ENCODE results near the gene CEBPE. TPM values are rescaled to one million over a fixed set of nuclear protein-coding genes. Genes with fewer than 3 reads are reported as not detected.

Gene CEBPE
- total RNA-seq, 1 experiment from 2014 or later: not detected

GRCh38 chr14:23125011-23125410 is 6.0 kb upstream of the CEBPE start:
- no peaks in the 10 kb centered on the region for H3K4me1 ChIP-seq (ENCODE audit: control insufficient read depth in 1 of 2, insufficient read depth in 2 of 2, low read length in 2 of 2)
- H3K4me2 ChIP-seq (ENCODE audit: low read length): no peak overlapping the region
- intact Hi-C loops (cut with micrococcal nuclease): no loop called here
- no peak overlapping the region for H3K27ac ChIP-seq (ENCODE audit: low read depth, low read length)
- BruUV-seq (replicated peaks): no TSS peak
- no peak for TF ChIP-seq EGR1 (IDR thresholded peaks at IDR 0.05; ENCODE audit: low read depth)
- no peak for TF ChIP-seq SP1 (IDR thresholded peaks at IDR 0.05; ENCODE audit: low read depth)
- no peak for TF ChIP-seq POLR2A (IDR thresholded peaks at IDR 0.05; ENCODE audit: borderline replicate concordance, extremely low read depth, insufficient read depth, insufficient read length)
- TF ChIP-seq ELF1 (IDR thresholded peaks at IDR 0.05; ENCODE audit: borderline replicate concordance, low read depth): no peak
- no peak for TF ChIP-seq MAX (IDR thresholded peaks at IDR 0.05)
- TF ChIP-seq SIN3A (IDR thresholded peaks at IDR 0.05; ENCODE audit: low read depth): no peak
- TF ChIP-seq ZNF274 (IDR thresholded peaks at IDR 0.05; ENCODE audit: low read depth, low read length): no peak
- H3K27me3 ChIP-seq (ENCODE audit: insufficient read depth, low read length): no peaks in the 10 kb centered on the region
- H4K20me1 ChIP-seq (ENCODE audit: insufficient read depth): no peaks in the 10 kb centered on the region
- ATAC-seq (no peak), DNase-seq (ENCODE audit: low read depth, low spot score) (no peak)
- ChIA-PET CTCF (interaction anchor here (2.1 kb wide), 1 partner anchor 60 kb away, joined by 5 read pairs; no protein-coding TSS in a partner anchor), POLR2A (no interaction called here), RAD21 (ENCODE audit: low non-redundant PET in 1 of 2, low total read pairs in 2 of 2, uncharacterized antibody in 2 of 2, unreplicated experiment in 2 of 2) (no interaction called here)
- H3K4me3 ChIP-seq (replicated peaks in 1 of 2; ENCODE audit: low read depth in 1 of 2, low read length in 2 of 2): no peak overlapping the region
- no peak overlapping the region for H3K9ac ChIP-seq (ENCODE audit: low read length)
- H3K36me3 ChIP-seq (ENCODE audit: control insufficient read depth in 1 of 2, insufficient read depth in 2 of 2, low read length in 2 of 2): no peaks in the 10 kb centered on the region
- H3K9me3 ChIP-seq (ENCODE audit: control insufficient read depth in 1 of 2, insufficient read depth in 1 of 2, low read depth in 1 of 2, low read length in 2 of 2): no peaks in the 10 kb centered on the region
- no peak overlapping the region for H2AFZ ChIP-seq (ENCODE audit: low read depth, low read length, poor library complexity, severe bottlenecking)
- no peaks in the 10 kb centered on the region for H3K9me2 ChIP-seq (ENCODE audit: insufficient read depth)
- H3K79me2 ChIP-seq (ENCODE audit: insufficient read depth, low read length): no peaks in the 10 kb centered on the region

- Histone ChIP-seq H3K4me2 (ENCODE audit: low read length) (no peak overlapping the region), H3K36me3 (ENCODE audit: control insufficient read depth in 1 of 2, insufficient read depth in 2 of 2, low read length in 2 of 2) (no peaks in the 10 kb centered on the region), H3K4me3 (replicated peaks in 1 of 2; ENCODE audit: low read depth in 1 of 2, low read length in 2 of 2) (no peak overlapping the region), H4K20me1 (ENCODE audit: insufficient read depth) (no peaks in the 10 kb centered on the region), H3K9me2 (ENCODE audit: insufficient read depth) (no peaks in the 10 kb centered on the region), H3K4me1 (ENCODE audit: control insufficient read depth in 1 of 2, insufficient read depth in 2 of 2, low read length in 2 of 2) (no peaks in the 10 kb centered on the region), H3K9me3 (ENCODE audit: control insufficient read depth in 1 of 2, insufficient read depth in 1 of 2, low read depth in 1 of 2, low read length in 2 of 2) (no peaks in the 10 kb centered on the region), H3K27me3 (ENCODE audit: insufficient read depth, low read length) (no peaks in the 10 kb centered on the region), H3K79me2 (ENCODE audit: insufficient read depth, low read length) (no peaks in the 10 kb centered on the region), H3K9ac (ENCODE audit: low read length) (no peak overlapping the region), H3K27ac (ENCODE audit: low read depth, low read length) (no peak overlapping the region), H2AFZ (ENCODE audit: low read depth, low read length, poor library complexity, severe bottlenecking) (no peak overlapping the region)
- ChIA-PET RAD21 (ENCODE audit: low non-redundant PET in 1 of 2, low total read pairs in 2 of 2, uncharacterized antibody in 2 of 2, unreplicated experiment in 2 of 2) (no interaction called here), CTCF (interaction anchor here (1.4 to 2.1 kb wide), 3 partner anchors 61 to 66 kb away, joined by 3 to 5 read pairs (median 4); no protein-coding TSS in a partner anchor), POLR2A (no interaction called here)
- intact Hi-C loops (cut with micrococcal nuclease): loop anchor here (5.0 kb wide), 1 partner anchor 258 kb away; no protein-coding TSS in a partner anchor
- DNase-seq (ENCODE audit: low read depth, low spot score): no peak
- BruUV-seq (replicated peaks): no TSS peak
- TF ChIP-seq SRF (IDR thresholded peaks at IDR 0.05; ENCODE audit: low read depth): no peak
- no peak for TF ChIP-seq CBX3 (IDR thresholded peaks at IDR 0.05; ENCODE audit: low read depth)
- no peak for TF ChIP-seq ATF3 (IDR thresholded peaks at IDR 0.05)
- TF ChIP-seq, protein P1, sequence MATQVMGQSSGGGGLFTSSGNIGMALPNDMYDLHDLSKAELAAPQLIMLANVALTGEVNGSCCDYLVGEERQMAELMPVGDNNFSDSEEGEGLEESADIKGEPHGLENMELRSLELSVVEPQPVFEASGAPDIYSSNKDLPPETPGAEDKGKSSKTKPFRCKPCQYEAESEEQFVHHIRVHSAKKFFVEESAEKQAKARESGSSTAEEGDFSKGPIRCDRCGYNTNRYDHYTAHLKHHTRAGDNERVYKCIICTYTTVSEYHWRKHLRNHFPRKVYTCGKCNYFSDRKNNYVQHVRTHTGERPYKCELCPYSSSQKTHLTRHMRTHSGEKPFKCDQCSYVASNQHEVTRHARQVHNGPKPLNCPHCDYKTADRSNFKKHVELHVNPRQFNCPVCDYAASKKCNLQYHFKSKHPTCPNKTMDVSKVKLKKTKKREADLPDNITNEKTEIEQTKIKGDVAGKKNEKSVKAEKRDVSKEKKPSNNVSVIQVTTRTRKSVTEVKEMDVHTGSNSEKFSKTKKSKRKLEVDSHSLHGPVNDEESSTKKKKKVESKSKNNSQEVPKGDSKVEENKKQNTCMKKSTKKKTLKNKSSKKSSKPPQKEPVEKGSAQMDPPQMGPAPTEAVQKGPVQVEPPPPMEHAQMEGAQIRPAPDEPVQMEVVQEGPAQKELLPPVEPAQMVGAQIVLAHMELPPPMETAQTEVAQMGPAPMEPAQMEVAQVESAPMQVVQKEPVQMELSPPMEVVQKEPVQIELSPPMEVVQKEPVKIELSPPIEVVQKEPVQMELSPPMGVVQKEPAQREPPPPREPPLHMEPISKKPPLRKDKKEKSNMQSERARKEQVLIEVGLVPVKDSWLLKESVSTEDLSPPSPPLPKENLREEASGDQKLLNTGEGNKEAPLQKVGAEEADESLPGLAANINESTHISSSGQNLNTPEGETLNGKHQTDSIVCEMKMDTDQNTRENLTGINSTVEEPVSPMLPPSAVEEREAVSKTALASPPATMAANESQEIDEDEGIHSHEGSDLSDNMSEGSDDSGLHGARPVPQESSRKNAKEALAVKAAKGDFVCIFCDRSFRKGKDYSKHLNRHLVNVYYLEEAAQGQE (IDR thresholded peaks at IDR 0.05; ENCODE audit: low read depth): no peak
- TF ChIP-seq FOSL1 (IDR thresholded peaks at IDR 0.05; ENCODE audit: low read depth): no peak
- TF ChIP-seq EZH2 (IDR thresholded peaks at IDR 0.05): no peak
- TF ChIP-seq YY1 (IDR thresholded peaks at IDR 0.05; ENCODE audit: extremely low read depth, insufficient replicate concordance, low read depth, low read length): no peak
- no peak for TF ChIP-seq JUND (IDR thresholded peaks at IDR 0.05)
- TF ChIP-seq POLR2A (IDR thresholded peaks at IDR 0.05; ENCODE audit: borderline replicate concordance, extremely low read depth, insufficient read depth, insufficient read length): no peak
- no peak for TF ChIP-seq CEBPB (IDR thresholded peaks at IDR 0.05; ENCODE audit: low read depth)
- no peak for TF ChIP-seq SIN3A (IDR thresholded peaks at IDR 0.05; ENCODE audit: low read depth)
- TF ChIP-seq ZNF274 (IDR thresholded peaks at IDR 0.05; ENCODE audit: low read depth, low read length): no peak
- no peak for ATAC-seq
Measured at GRCh38 chr14:23124337-23124954, 5.4 kb upstream of the CEBPE start.
